ENCODE data around the gene THBS2. TPM values are rescaled to one million over a fixed set of nuclear protein-coding genes. Genes with fewer than 3 reads are reported as not detected.
"Not testable (repeated sequence)": the region's sequence is repeated elsewhere in the genome, so short reads cannot be mapped to it uniquely, and the experiment has no call there.

Gene THBS2
- polyA plus RNA-seq, 1 donor from 2014 or later = 0.08 TPM

- H3K27me3 Mint-ChIP-seq = peaks cover 2% of the 10 kb centered on the region
- H3K9me3 Mint-ChIP-seq = peaks cover 16 to 42% (median 16%) of the 10 kb centered on the region in 3 donors
- no peak overlapping the region for H3K27ac Mint-ChIP-seq
- H3K4me3 Mint-ChIP-seq = no peak overlapping the region
- H3K4me1 Mint-ChIP-seq = peaks cover 4 to 11% (median 6%) of the 10 kb centered on the region in 3 donors
- no peaks in the 10 kb centered on the region for H3K36me3 Mint-ChIP-seq
Observed at GRCh38 chr6:169207482-169207881, 46.2 kb downstream of the THBS2 start.

GRCh38 chr6:169205176-169206160 is 48.2 kb downstream of the THBS2 start:
- peaks cover 0 to 2% (median 0%) of the 10 kb centered on the region in 3 donors for H3K4me1 Mint-ChIP-seq
- H3K27me3 Mint-ChIP-seq = peaks cover 2% of the 10 kb centered on the region
- H3K36me3 Mint-ChIP-seq = peaks cover 2% of the 10 kb centered on the region
- no peak overlapping the region for H3K27ac Mint-ChIP-seq
- peaks cover 9 to 27% (median 10%) of the 10 kb centered on the region in 3 donors for H3K9me3 Mint-ChIP-seq
- no peak overlapping the region for H3K4me3 Mint-ChIP-seq

DNA sequence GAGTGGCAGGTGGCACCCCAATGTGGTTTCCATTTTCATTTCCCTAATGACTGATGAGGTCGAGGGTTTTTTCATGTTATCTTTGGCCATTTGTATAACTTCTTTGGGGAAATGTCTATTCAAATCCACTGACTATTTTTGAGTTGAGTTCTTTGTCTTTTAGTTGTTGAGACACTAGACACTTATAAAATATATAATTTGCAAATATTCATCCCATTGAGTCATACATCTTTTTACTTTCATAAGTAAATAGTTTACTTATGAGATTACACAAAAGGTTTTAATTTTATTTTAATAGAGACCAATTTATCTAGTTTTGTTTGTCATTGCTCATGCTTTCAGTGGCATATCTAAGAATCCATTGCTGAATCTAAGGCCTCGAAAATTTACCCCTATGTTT is 49.5 kb downstream of the THBS2 start:
- H3K27ac Mint-ChIP-seq = no peak overlapping the region
- peaks cover 7 to 17% (median 10%) of the 10 kb centered on the region in 3 donors for H3K9me3 Mint-ChIP-seq
- peaks cover 0 to 2% (median 0%) of the 10 kb centered on the region in 3 donors for H3K4me1 Mint-ChIP-seq
- peaks cover 2% of the 10 kb centered on the region for H3K27me3 Mint-ChIP-seq
- H3K4me3 Mint-ChIP-seq = no peak overlapping the region
- peaks cover 2% of the 10 kb centered on the region for H3K36me3 Mint-ChIP-seq

DNA sequence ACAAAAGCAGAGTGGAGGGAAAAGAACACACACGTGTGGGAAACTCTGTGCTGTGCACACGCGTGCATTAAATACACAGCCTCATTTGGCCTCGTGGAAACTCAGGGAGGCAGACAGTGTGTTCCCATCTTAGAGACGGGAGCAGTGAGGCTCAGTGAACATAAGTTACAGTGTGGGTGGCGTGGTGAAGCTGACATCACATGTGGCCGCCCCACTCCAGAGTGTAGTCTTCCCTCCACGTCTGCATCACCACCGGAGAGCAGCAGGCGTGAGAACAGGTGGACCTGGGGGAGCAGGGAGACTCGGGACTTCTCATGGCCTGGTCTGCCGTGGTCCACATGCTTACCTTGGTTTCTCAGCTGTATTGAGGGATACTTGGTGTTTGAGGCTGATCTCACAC is 51.7 kb downstream of the THBS2 start:
- H3K27ac Mint-ChIP-seq = no peak overlapping the region
- H3K36me3 Mint-ChIP-seq = peaks cover 2% of the 10 kb centered on the region
- peaks cover 0 to 2% (median 0%) of the 10 kb centered on the region in 3 donors for H3K4me1 Mint-ChIP-seq
- H3K27me3 Mint-ChIP-seq = peaks cover 2% of the 10 kb centered on the region
- peaks cover 0 to 4% (median 2%) of the 10 kb centered on the region in 3 donors for H3K9me3 Mint-ChIP-seq
- H3K4me3 Mint-ChIP-seq = no peak overlapping the region

GRCh38 chr6:169200893-169201514 is 52.6 kb downstream of the THBS2 start:
- Mint-ChIP-seq H3K9me3 (no peaks in the 10 kb centered on the region), H3K4me1 (no peaks in the 10 kb centered on the region), H3K4me3 (no peak overlapping the region), H3K27me3 (peaks cover 2% of the 10 kb centered on the region), H3K36me3 (peaks cover 2% of the 10 kb centered on the region), H3K27ac (no peak overlapping the region)

DNA sequence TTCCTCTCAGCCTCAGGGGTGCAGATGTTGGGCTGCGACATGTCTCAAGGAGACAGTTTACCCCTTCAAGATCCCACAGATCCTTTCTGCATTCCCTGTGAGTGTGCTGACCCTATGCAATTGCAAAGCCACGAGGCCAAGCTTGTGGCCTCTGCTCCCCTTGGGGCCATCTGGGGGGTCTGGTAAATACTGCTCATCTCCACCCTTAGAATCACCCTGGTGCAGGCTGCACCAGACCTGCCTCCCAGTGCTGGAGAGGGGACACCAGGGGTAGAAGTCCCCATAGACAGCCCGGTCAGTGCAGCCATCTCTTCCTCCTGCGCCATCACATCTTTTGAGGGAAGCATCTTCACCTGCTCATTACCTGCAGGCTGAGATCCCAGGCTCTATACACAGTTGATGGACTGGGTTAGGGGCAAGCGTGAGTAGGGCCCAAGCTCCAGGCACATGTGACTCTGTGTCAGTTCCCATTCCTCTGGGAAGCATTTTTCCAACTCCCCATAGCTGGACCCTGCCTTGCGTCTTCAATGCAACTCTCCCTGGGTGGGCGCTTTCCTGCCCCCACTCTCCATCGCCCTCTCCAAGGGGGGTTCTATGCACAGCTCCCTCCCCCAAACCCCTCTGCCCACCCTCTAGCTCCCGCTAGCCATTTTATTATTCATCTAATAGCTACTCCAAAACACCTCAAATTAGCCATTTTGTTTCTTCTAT is 53.9 kb downstream of the THBS2 start:
- Mint-ChIP-seq H3K4me1 (no peaks in the 10 kb centered on the region), H3K9me3 (no peaks in the 10 kb centered on the region), H3K36me3 (peaks cover 2% of the 10 kb centered on the region), H3K4me3 (no peak overlapping the region), H3K27me3 (no peaks in the 10 kb centered on the region), H3K27ac (no peak overlapping the region)

DNA sequence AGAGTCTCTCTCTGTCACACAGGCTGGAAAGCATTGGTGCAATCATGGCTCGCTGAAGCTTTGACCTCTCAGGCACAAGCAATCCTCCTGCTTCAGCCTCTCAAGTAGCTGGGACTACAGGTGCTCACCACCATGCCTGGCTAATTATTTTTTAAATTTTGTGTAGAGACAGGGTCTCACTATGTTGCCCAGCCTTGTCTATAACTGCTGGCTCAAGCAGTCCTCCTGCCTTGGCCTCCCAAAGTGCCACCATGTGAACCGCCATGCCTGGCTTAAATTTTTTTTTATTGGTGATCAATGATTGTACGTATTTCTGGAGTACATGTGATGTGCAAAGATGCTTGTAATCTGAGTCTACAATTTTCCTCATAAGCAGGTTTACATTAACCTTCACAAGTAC is 54.8 kb downstream of the THBS2 start:
- Mint-ChIP-seq H3K36me3 (peaks cover 2% of the 10 kb centered on the region), H3K27me3 (no peaks in the 10 kb centered on the region), H3K4me1 (no peaks in the 10 kb centered on the region), H3K27ac (no peak overlapping the region), H3K4me3 (no peak overlapping the region), H3K9me3 (no peaks in the 10 kb centered on the region)

- H3K27ac Mint-ChIP-seq = peak overlapping the region in 2 of 3 donors; percentile 1 to 12
- not testable (repeated sequence) for H3K27me3 Mint-ChIP-seq, H3K4me3 Mint-ChIP-seq, H3K36me3 Mint-ChIP-seq, H3K4me1 Mint-ChIP-seq, H3K9me3 Mint-ChIP-seq
Observed at GRCh38 chr6:169197929-169198328, 55.7 kb downstream of the THBS2 start.

- not testable (repeated sequence) for H3K27me3 Mint-ChIP-seq, H3K4me1 Mint-ChIP-seq, H3K4me3 Mint-ChIP-seq, H3K36me3 Mint-ChIP-seq, H3K9me3 Mint-ChIP-seq, H3K27ac Mint-ChIP-seq
Observed at GRCh38 chr6:169196279-169196678, 57.4 kb downstream of the THBS2 start.

DNA sequence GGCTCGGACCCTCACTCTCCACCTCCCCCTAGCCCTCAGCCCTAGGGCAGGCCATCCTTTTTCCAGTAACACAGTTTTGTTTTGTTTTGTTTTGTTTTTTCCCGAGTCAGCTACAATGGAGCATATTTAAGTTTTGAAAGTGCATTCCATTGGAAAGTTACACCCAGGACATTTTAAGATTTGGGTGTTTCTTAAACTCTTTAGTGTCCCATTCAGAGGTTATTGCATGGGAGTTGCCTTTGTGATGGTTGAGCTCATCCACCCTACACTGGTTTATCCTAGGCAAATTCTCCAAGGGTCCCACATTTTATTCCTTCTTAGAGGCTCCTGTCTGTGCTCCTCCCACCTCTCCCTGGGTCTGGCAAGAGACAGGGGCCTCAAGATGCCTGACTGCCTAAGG is 58.9 kb downstream of the THBS2 start:
- Mint-ChIP-seq H3K4me1 (no peaks in the 10 kb centered on the region), H3K9me3 (peaks cover 0 to 2% (median 0%) of the 10 kb centered on the region in 3 donors), H3K4me3 (no peak overlapping the region), H3K27ac (no peak overlapping the region), H3K36me3 (no peaks in the 10 kb centered on the region), H3K27me3 (peaks cover under 1% of the 10 kb centered on the region)

DNA sequence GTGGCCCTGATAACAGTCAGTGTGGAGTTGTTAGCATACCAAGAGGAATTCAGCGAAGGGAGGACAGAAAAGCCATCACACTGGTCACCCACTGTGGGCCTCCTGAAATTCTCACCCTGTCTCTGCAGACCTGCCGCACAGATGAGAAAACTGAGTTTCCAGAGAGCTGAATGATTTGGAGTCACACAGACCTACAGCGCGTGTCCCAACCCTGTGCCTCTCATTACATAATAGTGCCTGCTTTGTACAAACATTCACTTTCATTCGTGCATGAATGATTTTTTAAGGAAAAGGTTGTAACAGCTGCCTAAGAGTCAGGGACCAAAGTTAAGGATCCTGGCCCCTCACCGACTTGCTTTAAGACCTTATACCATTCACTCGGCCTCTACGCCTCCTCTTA is 62.7 kb downstream of the THBS2 start:
- Mint-ChIP-seq H3K4me1 (peaks cover 0 to 1% (median 0%) of the 10 kb centered on the region in 3 donors), H3K4me3 (no peak overlapping the region)

GRCh38 chr6:169190144-169190584 is 63.5 kb downstream of the THBS2 start:
- Mint-ChIP-seq H3K36me3 (no peaks in the 10 kb centered on the region), H3K4me1 (peaks cover 0 to 1% (median 0%) of the 10 kb centered on the region in 3 donors), H3K4me3 (no peak overlapping the region), H3K9me3 (peaks cover 0 to 2% (median 0%) of the 10 kb centered on the region in 3 donors), H3K27ac (no peak overlapping the region), H3K27me3 (peaks cover 5% of the 10 kb centered on the region)

More for the DNA sequence above, 62.7 kb downstream of the THBS2 start:
- Mint-ChIP-seq H3K27me3 (peaks cover 5% of the 10 kb centered on the region), H3K27ac (no peak overlapping the region), H3K9me3 (peaks cover 0 to 2% (median 0%) of the 10 kb centered on the region in 3 donors), H3K36me3 (no peaks in the 10 kb centered on the region)

- Mint-ChIP-seq H3K27me3 (peaks cover 5% of the 10 kb centered on the region), H3K36me3 (no peaks in the 10 kb centered on the region), H3K4me1 (peaks cover 0 to 1% (median 0%) of the 10 kb centered on the region in 3 donors), H3K4me3 (no peak overlapping the region), H3K27ac (no peak overlapping the region), H3K9me3 (peaks cover 0 to 2% (median 0%) of the 10 kb centered on the region in 3 donors)
Observed at GRCh38 chr6:169189686-169190085, 64.0 kb downstream of the THBS2 start.

- Mint-ChIP-seq H3K27me3 (peaks cover 5% of the 10 kb centered on the region), H3K4me1 (peaks cover 0 to 1% (median 0%) of the 10 kb centered on the region in 3 donors), H3K36me3 (no peaks in the 10 kb centered on the region), H3K9me3 (peaks cover 0 to 2% (median 0%) of the 10 kb centered on the region in 3 donors), H3K4me3 (no peak overlapping the region), H3K27ac (no peak overlapping the region)
Observed at GRCh38 chr6:169189182-169189581, 64.5 kb downstream of the THBS2 start.

DNA sequence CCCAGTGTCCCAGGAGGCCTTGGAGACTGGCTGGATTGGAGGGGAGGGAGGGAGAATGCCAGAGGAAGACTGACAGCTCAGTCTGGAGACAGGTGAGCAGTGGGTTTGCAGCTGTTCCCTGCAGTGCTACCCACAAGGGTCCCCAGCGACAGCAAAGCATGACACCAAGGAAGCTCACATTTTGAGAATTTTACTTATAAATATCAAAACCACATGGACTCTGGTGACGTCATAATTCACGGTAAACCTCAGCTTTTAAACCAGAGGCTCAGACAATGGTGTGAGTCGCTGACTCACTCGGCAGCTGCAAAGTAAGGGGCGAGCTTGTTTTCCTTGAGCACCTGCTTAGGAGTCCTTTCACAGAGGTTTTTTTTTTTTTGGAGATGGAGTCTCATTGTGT is 65.2 kb downstream of the THBS2 start:
- no peak overlapping the region for H3K4me3 Mint-ChIP-seq
- peaks cover 5% of the 10 kb centered on the region for H3K27me3 Mint-ChIP-seq
- H3K27ac Mint-ChIP-seq = no peak overlapping the region
- peaks cover 0 to 1% (median 0%) of the 10 kb centered on the region in 3 donors for H3K4me1 Mint-ChIP-seq
- peaks cover 0 to 2% (median 0%) of the 10 kb centered on the region in 3 donors for H3K9me3 Mint-ChIP-seq
- H3K36me3 Mint-ChIP-seq = no peaks in the 10 kb centered on the region
